Transverse colon (tissue), 4 donors: ENCODE results near the gene NMU. TPM values are rescaled to one million over a fixed set of nuclear protein-coding genes. Genes with fewer than 3 reads are reported as not detected.

Experiments
- DNase-seq: peaks from one replicate; pipeline ENCODE4 v3.0.0-alpha.2; 2019
- H3K27ac ChIP-seq, 4 donors: fragments of 200-600 bp; sonication (generic); 2 replicates each; pipeline ENCODE4 v1.5.1; 2016 to 2018; ENCODE audit warnings: inconsistent platforms in 4 of 4
- H3K27me3 ChIP-seq: fragments of 200-600 bp; sonication (generic); 2 replicates; pipeline ENCODE4 v1.5.1; 2017; ENCODE audit warnings: inconsistent platforms
- H3K36me3 ChIP-seq, 4 donors: fragments of 200-600 bp; sonication (generic); 2 replicates each; pipeline ENCODE4 v1.5.1; 2017 to 2019; ENCODE audit warnings: inconsistent platforms in 4 of 4
- H3K4me1 ChIP-seq, 4 donors: fragments of 200-600 bp; sonication (generic); 2 replicates each; pipeline ENCODE4 v1.5.1; 2017 to 2020; ENCODE audit warnings: inconsistent platforms in 4 of 4
- H3K4me3 ChIP-seq, 4 donors: fragments of 200-600 bp; sonication (generic); 1 replicate in 1 of 4; 2 replicates in 3 of 4; pipeline versions ENCODE4 v1.5.1 to v1.6.1; 2017 to 2019; ENCODE audit warnings: inconsistent platforms in 4 of 4
- H3K9me3 ChIP-seq, 2 donors: fragments of 200-600 bp; sonication (generic); 2 replicates each; pipeline ENCODE4 v1.5.1; 2017 to 2019; ENCODE audit warnings: inconsistent platforms in 2 of 2
- EP300 ChIP-seq: sonication (generic); formaldehyde crosslinking; IDR thresholded peaks from one replicate; pipeline ENCODE4 v1.6.1; 2017; ENCODE audit warnings: antibody characterized with exemption, low read depth
- POLR2A ChIP-seq: fragments of 450-650 bp; IDR thresholded peaks from one replicate; pipeline ENCODE4 v1.6.1; 2016; ENCODE audit warnings: antibody characterized with exemption, mild to moderate bottlenecking, moderate library complexity
- POLR2AphosphoS5 ChIP-seq, 3 donors: sonication (generic); formaldehyde crosslinking; IDR thresholded peaks; one replicate each; pipeline ENCODE4 v1.6.1; 2016; ENCODE audit warnings: antibody characterized with exemption in 3 of 3
- WGBS, 2 donors: methylation state at CpG; one replicate each; pipeline ENCODE4 v1.1.5; 2018; ENCODE audit warnings: low coverage in 1 of 2; 5-methylcytosine and 5-hydroxymethylcytosine counted together
- in situ Hi-C, 4 donors: fragments of 200-750 bp; cut with MboI; loops; one replicate each; pipeline versions ENCODE4 v1.15.0 to v1.15.1; 2017; ENCODE audit warnings: low sequenced_read_pairs in 3 of 4, low pct_ligation_motif_present in 1 of 4, low pct_unique_long_range_greater_than_20kb in 1 of 4
- intact Hi-C: fragments of 100-400 bp; cut with DNase I; formaldehyde crosslinking; loops from one replicate; pipeline ENCODE4 v1.15.1; 2023; ENCODE audit warnings: low total_unique reads
- total RNA-seq, 4 donors: library from RNA; depleted of rRNA; stranded (reverse); fragments of >200 nt; gene quantifications; one replicate each; pipeline ENCODE4 v1.1.0, GENCODE V29; 2016
- TF ChIP-seq, protein P1 (sequence below), 5 experiments: fragments of 200-600 bp in 3 of 5; fragments of 450-650 bp in 2 of 5; sonication (generic) in 3 of 5; IDR thresholded peaks; 1 replicate in 2 of 5; 2 replicates in 3 of 5; pipeline ENCODE4 v1.5.1; 2016 to 2017; ENCODE audit warnings: antibody characterized with exemption in 5 of 5, inconsistent platforms in 3 of 5, mild to moderate bottlenecking in 2 of 5, moderate library complexity in 1 of 5

Gene NMU
- total RNA-seq, 4 donors from 2014 or later, result 0.96 TPM; not detected in 3

DNA sequence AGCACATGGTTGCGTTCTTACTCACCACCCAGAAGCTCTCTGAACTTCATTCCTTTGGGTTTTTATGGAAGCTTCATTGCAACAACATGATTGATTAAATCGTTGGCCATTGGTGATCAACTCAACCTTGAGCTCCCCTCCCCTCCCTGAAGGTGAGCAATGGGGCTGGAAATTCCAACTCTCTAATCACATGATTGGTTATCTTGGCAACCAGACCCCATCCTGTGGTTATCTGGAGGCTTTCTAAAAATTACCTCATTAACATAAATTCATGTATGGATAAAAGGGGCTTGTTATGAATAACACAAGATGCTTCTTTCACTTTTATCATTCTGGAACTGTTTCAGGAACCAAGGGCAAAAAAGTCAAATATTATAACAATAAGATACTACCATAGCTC, 34.6 kb upstream of the NMU start:
- in situ Hi-C loops (no loop called here), intact Hi-C loops (no loop called here)
- TF ChIP-seq EP300 (no peak), POLR2A (no peak), POLR2AphosphoS5 (IDR thresholded peaks at IDR 0.05) (no peak)
- TF ChIP-seq, protein P1, sequence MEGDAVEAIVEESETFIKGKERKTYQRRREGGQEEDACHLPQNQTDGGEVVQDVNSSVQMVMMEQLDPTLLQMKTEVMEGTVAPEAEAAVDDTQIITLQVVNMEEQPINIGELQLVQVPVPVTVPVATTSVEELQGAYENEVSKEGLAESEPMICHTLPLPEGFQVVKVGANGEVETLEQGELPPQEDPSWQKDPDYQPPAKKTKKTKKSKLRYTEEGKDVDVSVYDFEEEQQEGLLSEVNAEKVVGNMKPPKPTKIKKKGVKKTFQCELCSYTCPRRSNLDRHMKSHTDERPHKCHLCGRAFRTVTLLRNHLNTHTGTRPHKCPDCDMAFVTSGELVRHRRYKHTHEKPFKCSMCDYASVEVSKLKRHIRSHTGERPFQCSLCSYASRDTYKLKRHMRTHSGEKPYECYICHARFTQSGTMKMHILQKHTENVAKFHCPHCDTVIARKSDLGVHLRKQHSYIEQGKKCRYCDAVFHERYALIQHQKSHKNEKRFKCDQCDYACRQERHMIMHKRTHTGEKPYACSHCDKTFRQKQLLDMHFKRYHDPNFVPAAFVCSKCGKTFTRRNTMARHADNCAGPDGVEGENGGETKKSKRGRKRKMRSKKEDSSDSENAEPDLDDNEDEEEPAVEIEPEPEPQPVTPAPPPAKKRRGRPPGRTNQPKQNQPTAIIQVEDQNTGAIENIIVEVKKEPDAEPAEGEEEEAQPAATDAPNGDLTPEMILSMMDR (IDR thresholded peaks at IDR 0.05), result no peak
- H3K36me3 ChIP-seq, result no peaks in the 10 kb centered on the region
- no peaks in the 10 kb centered on the region for H3K9me3 ChIP-seq
- H3K27me3 ChIP-seq, result no peaks in the 10 kb centered on the region
- WGBS, 2 donors, result 75 to 78% methylated on average over 2 of the region's 2 CpGs
- no peaks in the 10 kb centered on the region for H3K4me1 ChIP-seq
- H3K4me3 ChIP-seq, result no peak overlapping the region
- no peak overlapping the region for H3K27ac ChIP-seq
- no peak for DNase-seq

DNA sequence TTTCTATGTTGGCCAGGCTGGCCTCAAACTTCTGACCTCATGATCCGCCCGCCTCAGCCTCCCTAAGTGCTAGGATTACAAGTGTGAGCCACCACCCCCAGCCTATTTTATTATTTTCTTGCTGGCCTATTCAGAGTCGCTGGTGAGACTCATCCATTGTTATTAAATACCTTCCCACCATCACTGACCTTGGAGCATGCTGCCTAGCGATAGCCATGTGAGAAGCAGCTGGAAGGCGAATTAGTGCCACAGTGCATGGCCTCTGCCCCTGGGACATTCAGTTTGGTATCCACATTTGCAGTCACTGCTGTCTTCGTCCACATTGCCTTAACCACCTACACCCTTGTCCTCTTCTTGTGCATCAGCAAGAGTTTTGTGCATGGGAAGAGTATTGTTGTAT, 32.4 kb upstream of the NMU start:
- 68 to 78% methylated on average over 4 to 6 of the region's 6 CpGs for WGBS, 2 donors
- no peak overlapping the region for H3K4me3 ChIP-seq
- H3K36me3 ChIP-seq, result no peaks in the 10 kb centered on the region
- intact Hi-C loops (no loop called here), in situ Hi-C loops (no loop called here)
- no peak for TF ChIP-seq EP300
- TF ChIP-seq, protein P1 (IDR thresholded peaks at IDR 0.05), result no peak
- TF ChIP-seq POLR2A, result no peak
- no peaks in the 10 kb centered on the region for H3K27me3 ChIP-seq
- no peaks in the 10 kb centered on the region for H3K9me3 ChIP-seq
- no peak for DNase-seq
- H3K27ac ChIP-seq, result no peak overlapping the region
- H3K4me1 ChIP-seq, result no peaks in the 10 kb centered on the region

DNA sequence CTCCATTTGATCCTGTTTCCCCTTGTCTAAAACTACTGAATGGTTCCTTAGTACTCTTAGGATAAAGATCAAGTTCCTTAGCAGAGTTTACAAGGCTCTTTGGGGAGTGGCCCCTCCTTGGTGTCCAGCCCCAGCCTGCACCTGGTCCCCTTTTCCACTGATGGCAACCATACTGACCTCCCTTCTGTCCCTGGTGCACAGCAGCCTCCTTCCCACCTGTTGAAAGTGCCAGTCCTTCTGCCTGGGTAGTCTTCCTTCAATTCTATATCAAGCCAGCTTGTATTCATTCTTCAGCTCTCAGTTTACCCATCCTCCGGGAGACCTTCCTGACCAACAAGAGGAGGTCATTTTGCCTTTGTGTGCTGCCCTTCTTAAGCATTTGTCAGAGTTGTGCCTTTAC, 30.4 kb upstream of the NMU start:
- DNase-seq, result no peak
- in situ Hi-C loops, result no loop called here
- no peak for TF ChIP-seq POLR2A
- TF ChIP-seq, protein P1 (IDR thresholded peaks at IDR 0.05), result no peak
- TF ChIP-seq EP300, result no peak
- TF ChIP-seq POLR2AphosphoS5 (IDR thresholded peaks at IDR 0.05), result no peak
- Histone ChIP-seq H3K36me3 (no peaks in the 10 kb centered on the region), H3K27me3 (no peaks in the 10 kb centered on the region), H3K4me1 (no peaks in the 10 kb centered on the region), H3K27ac (no peak overlapping the region), H3K9me3 (no peaks in the 10 kb centered on the region), H3K4me3 (no peak overlapping the region)
- intact Hi-C loops, result no loop called here
- 88 to 91% methylated on average over 1 of the region's 1 CpG for WGBS, 2 donors

DNA sequence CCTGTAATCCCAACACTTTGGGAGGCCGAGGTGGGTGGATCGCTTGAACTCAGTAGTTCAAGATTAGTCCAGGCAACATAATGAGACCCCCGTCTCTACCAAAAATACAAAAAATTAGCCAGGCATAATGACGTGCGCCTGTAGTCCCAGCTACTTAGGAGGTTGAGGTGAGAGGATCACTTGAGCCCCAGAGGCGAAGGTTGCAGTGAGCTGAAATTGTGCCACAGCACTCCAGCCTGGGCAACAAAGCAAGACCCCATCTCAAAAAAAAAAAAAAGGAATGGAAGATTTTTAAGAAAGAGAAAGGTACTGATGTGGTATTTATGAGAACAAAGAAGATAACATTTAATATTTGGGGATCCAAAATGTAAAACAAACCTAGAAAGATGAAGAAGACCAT, 27.0 kb upstream of the NMU start:
- intact Hi-C loops, result no loop called here
- Histone ChIP-seq H3K27ac (no peak overlapping the region), H3K4me3 (no peak overlapping the region), H3K4me1 (no peaks in the 10 kb centered on the region), H3K9me3 (no peaks in the 10 kb centered on the region), H3K36me3 (no peaks in the 10 kb centered on the region), H3K27me3 (no peaks in the 10 kb centered on the region)
- TF ChIP-seq POLR2A, result no peak
- no peak for TF ChIP-seq POLR2AphosphoS5 (IDR thresholded peaks at IDR 0.05)
- TF ChIP-seq, protein P1 (IDR thresholded peaks at IDR 0.05), result no peak
- TF ChIP-seq EP300, result no peak
- 86% methylated on average over 6 of the region's 6 CpGs; no CpG with 5 or more reads in 1 of the 2 donors for WGBS, 2 donors
- in situ Hi-C loops, result no loop called here
- DNase-seq, result no peak
